WTC11 (cell line): ENCODE data around the gene TNS4. TPM values are rescaled to one million over a fixed set of nuclear protein-coding genes. Genes with fewer than 3 reads are reported as not detected.

ENCODE experiments used
- ATAC-seq: fragments of 200-7000 bp; cut with Tn5 transposase; 2 replicates; pipeline ENCODE4 v1.10.0; 2021; ENCODE audit warnings: mild to moderate bottlenecking, moderate library complexity
- CTCF ChIA-PET: fragments of 300-600 bp; sonication (Branson Sonifier 250); formaldehyde crosslinking; loops from one replicate; lab custom pipeline; 2021; ENCODE audit warnings: antibody characterized with exemption; lab: Charles Lee
- POLR2A ChIA-PET: fragments of 350-600 bp; sonication (Branson Sonifier 250); formaldehyde crosslinking; loops from one replicate; lab custom pipeline; 2021; ENCODE audit warnings: antibody characterized with exemption; lab: Charles Lee
- DNase-seq: peaks from one replicate; pipeline ENCODE4 v3.0.0; 2021; ENCODE audit warnings: low spot score
- H3K27ac Mint-ChIP-seq: 2 replicates; pipeline ENCODE4 v1.8.0; 2021; ENCODE audit warnings: mixed read lengths
- H3K27me3 Mint-ChIP-seq: 2 replicates; pipeline ENCODE4 v1.8.0; 2021; ENCODE audit warnings: low read depth, mild to moderate bottlenecking, moderate library complexity, mixed read lengths
- H3K36me3 Mint-ChIP-seq: 2 replicates; pipeline ENCODE4 v1.8.0; 2021; ENCODE audit warnings: mixed read lengths
- H3K4me1 Mint-ChIP-seq: 2 replicates; pipeline ENCODE4 v1.8.0; 2022; ENCODE audit warnings: mixed read lengths
- H3K4me3 Mint-ChIP-seq: 2 replicates; pipeline ENCODE4 v1.8.0; 2021; ENCODE audit warnings: mild to moderate bottlenecking, moderate library complexity, mixed read lengths
- H3K9me3 Mint-ChIP-seq: 2 replicates; pipeline ENCODE4 v1.8.0; 2021; ENCODE audit warnings: mixed read lengths
- AR ChIP-seq: fragments of 250-450 bp; sonication (Bioruptor Pico); IDR thresholded peaks from 2 replicates; pipeline ENCODE4 v1.9.0; 2021; ENCODE audit warnings: mild to moderate bottlenecking
- ATF1 ChIP-seq: sonication (generic); formaldehyde crosslinking; IDR thresholded peaks from 2 replicates; pipeline ENCODE4 v1.8.1; 2023; ENCODE audit warnings: mild to moderate bottlenecking, moderate library complexity, missing genetic modification reagents
- ATF2 ChIP-seq: sonication (generic); formaldehyde crosslinking; IDR thresholded peaks from 2 replicates; pipeline ENCODE4 v1.8.1; 2022; ENCODE audit warnings: low read depth, missing genetic modification reagents, borderline replicate concordance
- GRHL2 ChIP-seq: fragments of 250-450 bp; sonication (Bioruptor Pico); IDR thresholded peaks from 2 replicates; pipeline ENCODE4 v1.8.0; 2022; ENCODE audit warnings: mild to moderate bottlenecking, moderate library complexity; ENCODE audit not compliant: insufficient replicate concordance, severe bottlenecking
- GTF2I ChIP-seq: fragments of 250-450 bp; sonication (Bioruptor Pico); conservative IDR thresholded peaks from 2 replicates; pipeline ENCODE4 v1.4.0; 2021; ENCODE audit warnings: mild to moderate bottlenecking
- HMGA2 ChIP-seq: fragments of 250-450 bp; sonication (Bioruptor Pico); IDR thresholded peaks from 2 replicates; pipeline ENCODE4 v1.4.0; 2021; ENCODE audit warnings: mild to moderate bottlenecking, moderate library complexity
- IRF1 ChIP-seq: sonication (generic); formaldehyde crosslinking; IDR thresholded peaks from 2 replicates; pipeline ENCODE4 v1.8.0; 2023; ENCODE audit warnings: missing genetic modification reagents
- MAX ChIP-seq: sonication (generic); formaldehyde crosslinking; IDR thresholded peaks from 2 replicates; pipeline ENCODE4 v1.8.0; 2022; ENCODE audit warnings: mild to moderate bottlenecking, missing genetic modification reagents
- NFATC4 ChIP-seq: fragments of 250-450 bp; sonication (Bioruptor Pico); IDR thresholded peaks from 2 replicates; pipeline ENCODE4 v1.9.0; 2021; ENCODE audit warnings: mild to moderate bottlenecking
- NFYB ChIP-seq: sonication (generic); formaldehyde crosslinking; conservative IDR thresholded peaks from 2 replicates; pipeline ENCODE4 v1.8.0; 2022; ENCODE audit warnings: low read depth, missing genetic modification reagents
- NR3C1 ChIP-seq: sonication (generic); formaldehyde crosslinking; conservative IDR thresholded peaks from 2 replicates; pipeline ENCODE4 v1.8.1; 2023; ENCODE audit warnings: low read depth, mild to moderate bottlenecking, missing genetic modification reagents
- PREB ChIP-seq: sonication (generic); formaldehyde crosslinking; IDR thresholded peaks from 2 replicates; pipeline ENCODE4 v1.8.1; 2022; ENCODE audit warnings: mild to moderate bottlenecking, missing genetic modification reagents, moderate library complexity, borderline replicate concordance
- PRRX2 ChIP-seq: fragments of 250-450 bp; sonication (Bioruptor Pico); IDR thresholded peaks from 2 replicates; pipeline ENCODE4 v1.8.0; 2021; ENCODE audit warnings: mild to moderate bottlenecking
- SMAD3 ChIP-seq: sonication (generic); formaldehyde crosslinking; IDR thresholded peaks from 2 replicates; pipeline ENCODE4 v1.8.0; 2022; ENCODE audit warnings: missing genetic modification reagents, mild to moderate bottlenecking, borderline replicate concordance
- TEAD4 ChIP-seq: sonication (generic); formaldehyde crosslinking; IDR thresholded peaks from 2 replicates; pipeline ENCODE4 v1.8.0; 2022; ENCODE audit warnings: mild to moderate bottlenecking, missing genetic modification reagents
- TP53 ChIP-seq: sonication (generic); formaldehyde crosslinking; IDR thresholded peaks from 2 replicates; pipeline ENCODE4 v1.8.1; 2023; ENCODE audit warnings: mild to moderate bottlenecking, missing genetic modification reagents
- ZMAT4 ChIP-seq: fragments of 250-450 bp; sonication (Bioruptor Pico); IDR thresholded peaks from 2 replicates; pipeline ENCODE4 v1.9.0; 2021; ENCODE audit warnings: mild to moderate bottlenecking
- ZNF138 ChIP-seq: sonication (generic); formaldehyde crosslinking; conservative IDR thresholded peaks from 2 replicates; pipeline ENCODE4 v1.8.1; 2022; ENCODE audit warnings: mild to moderate bottlenecking, moderate library complexity, missing genetic modification reagents
- ZNF219 ChIP-seq: sonication (generic); formaldehyde crosslinking; IDR thresholded peaks from 2 replicates; pipeline ENCODE4 v1.8.0; 2023; ENCODE audit warnings: missing genetic modification reagents, mild to moderate bottlenecking, borderline replicate concordance
- ZNF396 ChIP-seq: fragments of 250-450 bp; sonication (Bioruptor Pico); IDR thresholded peaks from 2 replicates; pipeline ENCODE4 v1.8.0; 2021; ENCODE audit warnings: mild to moderate bottlenecking, moderate library complexity, borderline replicate concordance
- ZNF512 ChIP-seq: sonication (generic); formaldehyde crosslinking; IDR thresholded peaks from 2 replicates; pipeline ENCODE4 v1.8.1; 2022; ENCODE audit warnings: missing genetic modification reagents, borderline replicate concordance
- total RNA-seq: library from RNA; stranded (reverse); gene quantifications from 3 replicates; pipeline ENCODE4 v1.2.3, GENCODE V29; 2021

TNS4 gene
- total RNA-seq, 1 experiment from 2014 or later, result 0.87 TPM

GRCh38 chr17:40432864-40433528, 68.4 kb downstream of the TNS4 start:
- H3K27ac Mint-ChIP-seq, result no peak overlapping the region
- DNase-seq (no peak), ATAC-seq (no peak)
- ChIA-PET CTCF (interaction anchor here (0.7 to 2.5 kb wide), 14 partner anchors 9 to 127 kb away, joined by 3 to 17 read pairs (median 3); partner anchors contain the start of genes IGFBP4 and TOP2A), POLR2A (no interaction called here)
- H3K9me3 Mint-ChIP-seq, result peaks cover 12% of the 10 kb centered on the region
- peaks cover 3% of the 10 kb centered on the region; the same call in 1 of the 2 replicates for H3K27me3 Mint-ChIP-seq
- H3K36me3 Mint-ChIP-seq, result peaks cover 2% of the 10 kb centered on the region; the same call in 1 of the 2 replicates
- H3K4me1 Mint-ChIP-seq, result peaks cover 6% of the 10 kb centered on the region
- H3K4me3 Mint-ChIP-seq, result no peak overlapping the region
- TF ChIP-seq NFYB (no peak), ATF2 (CRISPR knock-in tag) (no peak), ZNF396 (CRISPR knock-in tag) (no peak)

- Mint-ChIP-seq H3K9me3 (peaks cover 15% of the 10 kb centered on the region), H3K4me3 (no peak overlapping the region), H3K36me3 (peaks cover 5% of the 10 kb centered on the region; the same call in 1 of the 2 replicates), H3K27ac (no peak overlapping the region), H3K4me1 (peaks cover 10% of the 10 kb centered on the region), H3K27me3 (peaks cover 3% of the 10 kb centered on the region; the same call in 1 of the 2 replicates)
- DNase-seq (no peak), ATAC-seq (no peak)
- no peak for TF ChIP-seq IRF1
- TF ChIP-seq ATF1, result no peak
- no peak for TF ChIP-seq PREB (CRISPR knock-in tag)
- TF ChIP-seq ZMAT4 (CRISPR knock-in tag), result no peak
- no peak for TF ChIP-seq ZNF512
- TF ChIP-seq GRHL2, result no peak
- TF ChIP-seq ZNF138 (CRISPR knock-in tag), result no peak
- TF ChIP-seq PRRX2, result no peak
- no peak for TF ChIP-seq SMAD3 (CRISPR knock-in tag)
- CTCF ChIA-PET, result interaction anchor here (0.6 to 1.4 kb wide), 2 partner anchors 16 to 19 kb away, joined by 3 read pairs; no protein-coding TSS in a partner anchor
- POLR2A ChIA-PET, result interaction anchor here (0.5 kb wide), 1 partner anchor 96 kb away, joined by 4 read pairs; no protein-coding TSS in a partner anchor
Observed at GRCh38 chr17:40431231-40431602, 70.2 kb downstream of the TNS4 start.

GRCh38 chr17:40430272-40431230, 70.9 kb downstream of the TNS4 start:
- no peak for ATAC-seq
- H3K27me3 Mint-ChIP-seq, result peaks cover 3% of the 10 kb centered on the region; the same call in 1 of the 2 replicates
- H3K9me3 Mint-ChIP-seq, result peaks cover 15% of the 10 kb centered on the region
- H3K4me1 Mint-ChIP-seq, result peaks cover 17% of the 10 kb centered on the region
- no peak overlapping the region for H3K4me3 Mint-ChIP-seq
- CTCF ChIA-PET, result interaction anchor here (0.6 kb wide), 2 partner anchors 19 to 20 kb away, joined by 3 read pairs; no protein-coding TSS in a partner anchor
- H3K36me3 Mint-ChIP-seq, result peaks cover 5% of the 10 kb centered on the region; the same call in 1 of the 2 replicates
- DNase-seq, result no peak
- H3K27ac Mint-ChIP-seq, result no peak overlapping the region
- POLR2A ChIA-PET, result interaction anchor here (0.5 kb wide), 1 partner anchor 97 kb away, joined by 4 read pairs; no protein-coding TSS in a partner anchor
- no peak for TF ChIP-seq NFATC4 (CRISPR knock-in tag)
- no peak for TF ChIP-seq MAX (CRISPR knock-in tag)
- TF ChIP-seq AR, result no peak
- TF ChIP-seq HMGA2, result no peak
- TF ChIP-seq TEAD4 (CRISPR knock-in tag), result no peak
- no peak for TF ChIP-seq SMAD3 (CRISPR knock-in tag)
- no peak for TF ChIP-seq TP53
- no peak for TF ChIP-seq ZNF219
- no peak for TF ChIP-seq ZNF396 (CRISPR knock-in tag)
- no peak for TF ChIP-seq GTF2I (CRISPR knock-in tag)
- TF ChIP-seq NR3C1 (CRISPR knock-in tag), result no peak
